ENCODE measurements around the gene SKI.
"Not testable (repeated sequence)": the region's sequence is repeated elsewhere in the genome, so short reads cannot be mapped to it uniquely, and the experiment has no call there.

Gene SKI

GRCh38 chr1:2320006-2320405 lies 91.9 kb downstream of the SKI start:
- Mint-ChIP-seq H3K4me3 (no peak overlapping the region), H3K4me1 (peaks cover 3% of the 10 kb centered on the region), H3K9me3 (peaks cover under 1% of the 10 kb centered on the region), H3K36me3 (peaks cover 10% of the 10 kb centered on the region), H3K27ac (no peak overlapping the region)
- DNase-seq (ENCODE audit: low spot score in 2 of 2): no peak
- no peak for ATAC-seq

GRCh38 chr1:2320760-2321667 lies 92.9 kb downstream of the SKI start:
- no peak for ATAC-seq

DNA sequence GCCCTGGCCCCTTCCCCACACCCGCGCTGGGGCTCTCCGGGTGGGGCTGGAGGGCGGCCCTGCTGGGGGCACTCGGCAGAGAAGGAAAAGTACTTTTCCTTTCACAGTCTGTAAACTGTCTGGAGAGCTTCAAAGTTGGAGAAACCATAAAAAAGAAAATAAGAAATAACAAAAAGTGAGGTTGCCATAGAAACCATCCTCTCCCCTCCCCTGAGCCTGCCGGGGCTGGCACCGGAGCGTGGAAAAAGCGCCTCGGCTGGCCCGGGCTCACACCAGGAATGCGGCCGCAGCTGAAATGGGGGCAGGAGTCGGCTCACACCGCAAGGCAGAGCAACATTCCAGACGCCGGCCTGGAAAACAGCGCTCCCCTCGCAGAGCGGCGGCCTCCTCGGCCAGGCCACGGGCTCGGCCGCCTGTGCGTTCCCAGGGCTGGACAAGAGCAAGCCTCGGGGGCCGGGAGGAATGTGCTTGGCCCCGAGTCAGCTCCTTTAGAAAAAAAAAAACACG lies 94.0 kb downstream of the SKI start:
- Mint-ChIP-seq H3K4me3 (no peak overlapping the region), H3K9me3 (peaks cover 3% of the 10 kb centered on the region), H3K27ac (no peak overlapping the region), H3K4me1 (peaks cover 9% of the 10 kb centered on the region), H3K36me3 (peaks cover 9% of the 10 kb centered on the region)
- DNase-seq (ENCODE audit: low spot score in 2 of 2) (no peak), ATAC-seq (no peak)

More at GRCh38 chr1:2320760-2321667, 92.9 kb downstream of the SKI start:
- Mint-ChIP-seq H3K27ac (no peak overlapping the region), H3K36me3 (peaks cover 8% of the 10 kb centered on the region), H3K4me1 (peaks cover 6% of the 10 kb centered on the region), H3K9me3 (peaks cover 3% of the 10 kb centered on the region), H3K4me3 (no peak overlapping the region)
- no peak for DNase-seq (ENCODE audit: low spot score in 2 of 2)

DNA sequence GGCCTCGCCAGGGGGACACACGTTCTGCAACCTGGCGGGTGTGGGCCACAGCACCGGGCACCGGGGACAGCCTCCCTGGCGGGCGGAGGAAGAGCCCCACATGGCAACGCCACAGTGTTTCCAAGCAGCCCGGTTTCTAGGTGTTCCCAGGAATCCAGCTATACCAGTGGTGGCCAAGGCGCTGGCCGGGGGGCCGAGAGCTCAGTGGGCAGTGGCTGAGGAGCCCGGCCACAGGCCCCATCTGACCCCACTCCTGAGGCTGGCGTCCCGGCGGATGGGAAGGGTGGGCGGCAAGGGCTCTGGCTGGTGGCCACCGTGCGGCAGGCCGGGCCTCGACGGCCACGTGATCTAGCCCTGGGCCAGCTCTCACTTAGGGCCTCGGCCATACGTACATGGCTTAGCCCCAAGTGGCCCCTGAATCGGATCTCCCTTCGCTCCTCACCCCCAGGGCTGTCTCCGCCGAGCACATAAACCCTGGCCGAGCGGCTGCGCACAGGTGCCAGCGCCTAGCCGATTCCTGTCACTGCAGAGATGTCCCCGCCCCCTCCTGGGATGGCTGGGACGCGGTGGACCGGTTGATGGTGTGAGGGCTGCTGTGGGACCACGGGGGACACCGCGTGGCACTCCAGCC lies 94.6 kb downstream of the SKI start:
- Mint-ChIP-seq H3K9me3 (peaks cover 3% of the 10 kb centered on the region), H3K27ac (no peak overlapping the region), H3K4me3 (no peak overlapping the region), H3K4me1 (peaks cover 13% of the 10 kb centered on the region), H3K36me3 (peaks cover 13% of the 10 kb centered on the region)
- DNase-seq (ENCODE audit: low spot score in 2 of 2) (no peak), ATAC-seq (no peak)

- H3K4me3 Mint-ChIP-seq: no peak overlapping the region
- peaks cover 13% of the 10 kb centered on the region for H3K36me3 Mint-ChIP-seq
- DNase-seq (ENCODE audit: low spot score in 2 of 2) (no peak), ATAC-seq (no peak)
- H3K4me1 Mint-ChIP-seq: peaks cover 13% of the 10 kb centered on the region
- no peak overlapping the region for H3K27ac Mint-ChIP-seq
- H3K9me3 Mint-ChIP-seq: peaks cover 3% of the 10 kb centered on the region
These were observed 95.4 kb downstream of the SKI start for GRCh38 chr1:2323451-2323974.

DNA sequence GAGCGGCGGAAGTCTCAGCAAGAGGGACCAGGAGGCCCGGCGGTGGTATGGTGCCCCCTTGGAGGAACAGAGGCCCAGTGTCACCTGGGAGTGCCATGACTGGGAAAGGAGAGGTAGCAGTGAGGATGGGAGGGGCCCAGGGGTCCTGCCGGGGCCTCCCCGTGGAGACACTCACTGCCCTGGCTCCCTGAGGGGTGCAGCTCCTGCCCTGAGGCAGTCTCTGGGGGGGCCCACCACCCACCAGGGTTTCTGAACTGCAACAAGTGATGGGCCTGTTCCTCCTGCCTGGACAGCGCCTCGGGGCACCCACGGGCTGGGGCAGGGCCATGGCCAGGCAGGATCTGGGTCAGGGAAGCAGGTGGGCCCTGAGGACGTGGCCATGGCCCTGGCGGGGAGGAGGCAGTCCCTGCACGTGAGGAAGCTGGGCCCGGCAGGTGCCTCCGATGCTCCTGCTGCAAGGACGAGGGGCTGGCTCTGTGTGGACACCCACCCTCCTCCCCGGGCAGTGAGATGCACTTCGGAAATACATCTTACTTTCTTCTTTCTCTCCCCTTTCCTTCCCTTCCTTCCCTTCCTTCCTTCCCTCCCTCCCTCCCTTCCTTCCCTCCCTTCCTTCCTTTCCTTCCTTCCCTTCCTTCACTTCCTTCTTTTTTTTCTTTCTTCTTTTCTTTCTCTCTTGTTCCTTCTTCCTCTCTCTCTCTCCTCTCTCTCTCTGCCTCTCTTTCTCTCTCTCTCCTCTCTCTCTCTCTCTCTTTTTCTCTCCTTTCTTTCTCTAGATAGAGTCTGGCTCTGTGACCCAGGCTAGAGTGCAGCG lies 96.6 kb downstream of the SKI start:
- Mint-ChIP-seq H3K36me3 (peaks cover 13% of the 10 kb centered on the region), H3K9me3 (peaks cover 3% of the 10 kb centered on the region), H3K4me1 (peaks cover 13% of the 10 kb centered on the region), H3K4me3 (no peak overlapping the region), H3K27ac (peak overlapping the region; percentile 85)
- DNase-seq (ENCODE audit: low spot score in 2 of 2): no peak
- ATAC-seq: no peak

DNA sequence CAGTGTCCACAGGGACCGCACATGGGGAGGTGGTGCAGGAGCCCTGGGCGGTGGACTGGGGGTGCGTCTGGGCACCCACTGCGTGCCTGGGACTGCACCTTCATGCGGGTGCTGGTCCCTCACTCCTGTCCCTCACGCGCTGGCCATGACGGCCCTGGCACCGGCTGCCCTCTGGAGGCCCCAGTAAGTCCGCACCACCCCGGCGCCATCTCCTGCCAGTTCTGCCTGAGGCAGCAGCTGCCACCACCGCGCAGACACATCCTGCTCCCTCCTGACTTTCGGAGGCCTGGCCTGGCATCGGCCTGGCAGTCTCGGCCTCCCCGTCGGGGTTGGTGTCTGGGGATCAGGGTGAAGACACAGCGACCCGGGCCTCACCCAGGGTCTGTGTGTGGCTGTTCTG lies 98.4 kb downstream of the SKI start:
- Mint-ChIP-seq H3K4me1 (peaks cover 13% of the 10 kb centered on the region), H3K4me3 (no peak overlapping the region), H3K9me3 (peaks cover 3% of the 10 kb centered on the region), H3K27ac (peak overlapping the region; percentile 77), H3K36me3 (peaks cover 13% of the 10 kb centered on the region)
- no peak for ATAC-seq
- DNase-seq (ENCODE audit: low spot score in 2 of 2): no peak

DNA sequence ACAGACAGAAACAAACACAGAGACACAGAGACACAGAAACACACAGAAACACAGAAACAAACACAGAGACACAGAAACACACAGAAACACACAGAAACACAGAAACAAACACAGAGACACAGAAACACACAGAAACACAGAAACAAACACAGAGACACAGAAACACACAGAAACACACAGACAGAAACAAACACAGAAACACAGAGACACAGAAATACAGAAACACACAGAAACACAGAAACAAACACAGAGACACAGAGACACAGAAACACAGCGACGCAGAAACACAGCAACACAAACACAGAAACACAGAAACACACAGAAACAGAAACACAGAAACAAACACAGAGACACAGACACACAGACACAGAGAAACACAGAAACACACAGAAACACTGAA lies 99.0 kb downstream of the SKI start:
- not testable (repeated sequence) for ATAC-seq; H3K9me3 Mint-ChIP-seq; DNase-seq (ENCODE audit: low spot score in 2 of 2); H3K4me3 Mint-ChIP-seq
- peak overlapping the region; percentile 77 for H3K27ac Mint-ChIP-seq
- peaks cover 13% of the 10 kb centered on the region for H3K4me1 Mint-ChIP-seq
- H3K36me3 Mint-ChIP-seq: peaks cover 13% of the 10 kb centered on the region

DNA sequence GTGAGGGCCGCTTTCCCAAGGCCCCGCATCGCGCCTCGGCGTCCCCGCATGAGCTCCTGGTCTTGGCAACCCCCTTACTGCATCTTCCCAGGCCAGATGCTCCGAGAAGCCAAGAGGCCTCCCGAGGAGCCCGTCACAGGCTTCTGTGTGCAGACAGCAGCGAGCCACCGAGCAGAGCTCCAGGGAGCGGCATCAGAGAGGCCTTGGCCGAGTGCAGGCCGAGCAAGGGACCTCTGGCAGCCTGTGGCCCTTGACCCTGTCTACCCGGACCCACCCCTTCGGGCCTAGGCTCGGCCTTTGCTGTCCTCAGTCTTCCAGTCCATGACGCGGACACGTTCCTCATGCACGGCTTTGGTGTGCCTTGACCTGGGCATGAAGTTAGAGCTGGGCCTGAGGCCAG lies 99.7 kb downstream of the SKI start:
- peaks cover 13% of the 10 kb centered on the region for H3K4me1 Mint-ChIP-seq
- H3K27ac Mint-ChIP-seq: no peak overlapping the region
- no peak for ATAC-seq
- DNase-seq (ENCODE audit: low spot score in 2 of 2): no peak
- H3K4me3 Mint-ChIP-seq: no peak overlapping the region
- peaks cover 13% of the 10 kb centered on the region for H3K36me3 Mint-ChIP-seq
- H3K9me3 Mint-ChIP-seq: peaks cover 3% of the 10 kb centered on the region

DNA sequence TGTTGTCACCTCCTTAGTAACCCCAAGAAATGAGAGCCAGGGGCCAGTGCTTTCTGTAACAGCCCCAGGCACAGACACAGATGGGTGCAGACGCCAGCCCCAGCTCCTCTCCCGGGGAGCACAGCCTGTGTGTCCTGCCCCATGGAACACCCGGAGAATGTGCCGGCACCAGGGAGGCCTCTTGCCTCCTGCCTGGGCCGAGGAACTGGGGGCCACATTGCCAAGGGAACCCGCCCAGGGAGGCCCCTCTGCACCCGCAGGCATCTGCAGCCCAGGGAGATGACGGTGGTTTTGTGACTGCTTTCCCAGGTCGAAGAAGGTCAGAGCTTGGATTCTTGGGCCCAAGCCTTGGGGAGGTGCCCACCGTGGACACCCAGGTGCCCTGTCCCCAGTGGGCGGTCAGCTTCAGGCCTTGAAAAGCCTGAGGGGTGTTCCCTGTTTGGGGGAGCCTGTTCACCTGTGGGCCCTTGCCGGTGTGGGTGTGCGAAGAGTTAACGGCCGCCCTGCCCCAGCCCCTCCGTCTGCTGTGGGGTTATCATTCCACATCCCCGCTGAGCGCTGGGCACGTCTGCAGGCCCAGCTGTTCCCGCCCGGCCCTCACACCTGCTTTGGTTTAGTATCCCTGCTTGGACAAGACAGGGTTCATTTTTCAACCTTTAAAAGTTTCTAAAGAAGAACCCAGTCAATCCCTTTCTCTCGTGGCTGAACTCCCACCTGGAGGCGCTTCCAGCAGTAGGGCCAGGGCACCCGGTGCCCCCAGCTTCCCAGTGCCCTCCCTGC lies 100.7 kb downstream of the SKI start:
- peaks cover 3% of the 10 kb centered on the region for H3K9me3 Mint-ChIP-seq
- DNase-seq (ENCODE audit: low spot score in 2 of 2) (no peak), ATAC-seq (no peak)
- H3K4me1 Mint-ChIP-seq: peaks cover 13% of the 10 kb centered on the region
- no peak overlapping the region for H3K27ac Mint-ChIP-seq
- no peak overlapping the region for H3K4me3 Mint-ChIP-seq
- H3K36me3 Mint-ChIP-seq: peaks cover 13% of the 10 kb centered on the region

GRCh38 chr1:2330035-2330434 lies 101.9 kb downstream of the SKI start:
- no peak for DNase-seq (ENCODE audit: low spot score in 2 of 2)
- Mint-ChIP-seq H3K27ac (no peak overlapping the region), H3K9me3 (peaks cover 2% of the 10 kb centered on the region), H3K4me3 (no peak overlapping the region), H3K4me1 (peaks cover 10% of the 10 kb centered on the region), H3K36me3 (peaks cover 10% of the 10 kb centered on the region)
- ATAC-seq: no peak

- Mint-ChIP-seq H3K27ac (no peak overlapping the region), H3K4me1 (peaks cover 7% of the 10 kb centered on the region)
These were observed 102.5 kb downstream of the SKI start for GRCh38 chr1:2330519-2331199.

DNA sequence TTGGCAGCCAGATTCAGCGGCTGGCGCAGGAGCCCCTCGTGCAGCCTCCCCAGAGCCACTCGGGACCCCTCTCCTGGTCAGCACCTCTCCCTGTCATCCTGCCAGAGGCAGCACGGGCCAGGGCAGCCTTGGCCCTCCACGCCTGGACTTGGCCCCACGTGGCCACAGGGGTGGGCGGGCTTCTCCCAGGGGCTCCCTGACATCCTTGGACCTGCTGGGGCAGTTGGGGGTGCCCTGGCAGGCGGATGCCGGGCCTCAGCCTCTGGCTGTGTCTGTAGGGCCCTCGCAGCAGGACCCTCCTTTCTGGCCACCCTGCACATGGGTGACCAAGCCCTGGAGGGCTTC lies 103.1 kb downstream of the SKI start:
- Mint-ChIP-seq H3K36me3 (peaks cover 5% of the 10 kb centered on the region), H3K27ac (no peak overlapping the region), H3K4me3 (no peak overlapping the region), H3K4me1 (peaks cover 7% of the 10 kb centered on the region), H3K9me3 (no peaks in the 10 kb centered on the region)
- no peak for ATAC-seq
- no peak for DNase-seq (ENCODE audit: low spot score in 2 of 2)

More at GRCh38 chr1:2330519-2331199, 102.5 kb downstream of the SKI start:
- DNase-seq (ENCODE audit: low spot score in 2 of 2): no peak
- Mint-ChIP-seq H3K9me3 (no peaks in the 10 kb centered on the region), H3K4me3 (no peak overlapping the region), H3K36me3 (peaks cover 5% of the 10 kb centered on the region)
- ATAC-seq: no peak

DNA sequence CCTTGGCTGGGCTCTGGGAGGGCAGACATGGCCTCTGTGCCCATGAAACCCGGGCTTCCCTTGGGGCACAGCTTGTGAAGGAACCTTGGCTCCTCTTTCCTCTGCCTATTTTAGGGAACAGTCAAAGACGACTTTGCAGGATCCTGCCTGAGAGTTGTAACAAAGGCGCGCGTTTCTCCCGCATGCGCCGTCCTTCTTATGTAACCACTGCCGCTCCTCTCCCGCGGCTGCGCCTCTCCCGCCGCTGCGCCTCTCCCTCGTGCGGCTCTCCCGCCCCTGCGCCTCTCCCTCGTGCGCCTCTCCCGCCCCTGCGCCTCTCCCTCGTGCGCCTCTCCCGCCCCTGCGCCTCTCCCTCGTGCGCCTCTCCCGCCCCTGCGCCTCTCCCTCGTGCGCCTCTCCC lies 103.5 kb downstream of the SKI start:
- H3K9me3 Mint-ChIP-seq; H3K27ac Mint-ChIP-seq; H3K36me3 Mint-ChIP-seq; H3K4me3 Mint-ChIP-seq; H3K4me1 Mint-ChIP-seq; DNase-seq (ENCODE audit: low spot score in 2 of 2); ATAC-seq: not testable (repeated sequence)

All from stimulated activated effector memory CD8-positive, alpha-beta T cell treated with anti-CD3 and anti-CD28 coated beads, Interleukin-12 subunit alpha, Interleukin-12 subunit beta, amount 100 ng/mL, for 72 hours (primary cell).